ACC112 (cell line): ENCODE results near the gene TEX22.

Experiments used
- H2AFZ ChIP-seq: fragments of 200-600 bp; sonication (generic); one replicate; pipeline ENCODE4 v1.6.0; 2017; ENCODE audit warnings: antibody characterized with exemption, low read length; ENCODE audit not compliant: unreplicated experiment
- H3K27ac ChIP-seq: fragments of 200-600 bp; sonication (generic); 2 replicates; pipeline ENCODE4 v1.5.1; 2014; ENCODE audit warnings: low read depth, mild to moderate bottlenecking, antibody characterized with exemption, low read length, moderate library complexity
- H3K27me3 ChIP-seq: fragments of 200-600 bp; sonication (generic); 2 replicates; pipeline ENCODE4 v1.6.1; 2014; ENCODE audit warnings: mild to moderate bottlenecking, antibody characterized with exemption, low read length, moderate library complexity, mixed read lengths; ENCODE audit not compliant: insufficient read depth
- H3K36me3 ChIP-seq: fragments of 200-600 bp; sonication (generic); 2 replicates; pipeline ENCODE4 v1.6.1; 2016; ENCODE audit warnings: mild to moderate bottlenecking, antibody characterized with exemption, low read length, moderate library complexity, mixed read lengths; ENCODE audit not compliant: insufficient read depth
- H3K4me1 ChIP-seq: fragments of 200-600 bp; sonication (generic); one replicate; pipeline ENCODE4 v1.6.1; 2016; ENCODE audit warnings: low read length, mixed read lengths; ENCODE audit not compliant: insufficient read depth, unreplicated experiment, control insufficient read depth
- H3K4me3 ChIP-seq: fragments of 200-600 bp; sonication (generic); 2 replicates; pipeline ENCODE4 v1.5.1; 2014; ENCODE audit warnings: mild to moderate bottlenecking, low read depth, low read length
- H3K79me2 ChIP-seq: fragments of 200-600 bp; sonication (generic); one replicate; pipeline ENCODE4 v1.6.0; 2016; ENCODE audit warnings: low read length; ENCODE audit not compliant: control insufficient read depth, unreplicated experiment, insufficient read depth

Gene TEX22

GRCh38 chr14:105392131-105393090 is 5.9 kb upstream of the TEX22 start:
- Histone ChIP-seq H3K27me3 (no peaks in the 10 kb centered on the region), H3K36me3 (no peaks in the 10 kb centered on the region), H2AFZ (no peak overlapping the region), H3K4me1 (peaks cover 4% of the 10 kb centered on the region), H3K79me2 (no peaks in the 10 kb centered on the region), H3K4me3 (no peak overlapping the region), H3K27ac (no peak overlapping the region)

GRCh38 chr14:105393151-105393550 is 5.2 kb upstream of the TEX22 start:
- H3K27me3 ChIP-seq = no peaks in the 10 kb centered on the region
- peaks cover 8% of the 10 kb centered on the region for H3K4me1 ChIP-seq
- H3K27ac ChIP-seq = no peak overlapping the region
- H3K79me2 ChIP-seq = no peaks in the 10 kb centered on the region
- no peaks in the 10 kb centered on the region for H3K36me3 ChIP-seq
- H2AFZ ChIP-seq = no peak overlapping the region
- H3K4me3 ChIP-seq = no peak overlapping the region

GRCh38 chr14:105394714-105395537 is 3.4 kb upstream of the TEX22 start:
- H3K36me3 ChIP-seq = peaks cover 7% of the 10 kb centered on the region; the same call in 1 of the 2 replicates
- H3K4me3 ChIP-seq = no peak overlapping the region
- no peak overlapping the region for H3K27ac ChIP-seq
- peaks cover 14% of the 10 kb centered on the region for H3K79me2 ChIP-seq
- H2AFZ ChIP-seq = no peak overlapping the region
- no peaks in the 10 kb centered on the region for H3K27me3 ChIP-seq
- peaks cover 8% of the 10 kb centered on the region for H3K4me1 ChIP-seq

- H3K4me3 ChIP-seq = no peak overlapping the region
- no peaks in the 10 kb centered on the region for H3K27me3 ChIP-seq
- peaks cover 13% of the 10 kb centered on the region for H3K36me3 ChIP-seq
- no peak overlapping the region for H3K27ac ChIP-seq
- H2AFZ ChIP-seq = no peak overlapping the region
- H3K79me2 ChIP-seq = peaks cover 19% of the 10 kb centered on the region
- H3K4me1 ChIP-seq = peaks cover 8% of the 10 kb centered on the region
Observed at GRCh38 chr14:105395538-105395854, 2.8 kb upstream of the TEX22 start.

GRCh38 chr14:105397350-105397931 is 897 bp upstream of the TEX22 start:
- H3K27me3 ChIP-seq = no peaks in the 10 kb centered on the region
- H3K36me3 ChIP-seq = peaks cover 20% of the 10 kb centered on the region
- peaks cover 19% of the 10 kb centered on the region for H3K79me2 ChIP-seq
- H2AFZ ChIP-seq = peak overlapping the region; percentile 89
- peaks cover 8% of the 10 kb centered on the region for H3K4me1 ChIP-seq
- H3K4me3 ChIP-seq = peak overlapping the region; percentile 99
- peak overlapping the region; percentile 74 for H3K27ac ChIP-seq

GRCh38 chr14:105398726-105399465 is 558 bp downstream of the TEX22 start:
- Histone ChIP-seq H2AFZ (peak overlapping the region; percentile 89), H3K36me3 (peaks cover 20% of the 10 kb centered on the region), H3K27ac (peak overlapping the region; percentile 74), H3K27me3 (no peaks in the 10 kb centered on the region), H3K79me2 (peaks cover 19% of the 10 kb centered on the region), H3K4me3 (peak overlapping the region; percentile 99), H3K4me1 (peaks cover 8% of the 10 kb centered on the region)

GRCh38 chr14:105399466-105399775 is 1.1 kb downstream of the TEX22 start:
- Histone ChIP-seq H3K4me1 (peaks cover 8% of the 10 kb centered on the region), H3K4me3 (peak overlapping the region; percentile 99), H3K36me3 (peaks cover 20% of the 10 kb centered on the region), H3K79me2 (peaks cover 19% of the 10 kb centered on the region), H2AFZ (no peak overlapping the region), H3K27ac (no peak overlapping the region), H3K27me3 (no peaks in the 10 kb centered on the region)

- H3K27me3 ChIP-seq = no peaks in the 10 kb centered on the region
- H3K79me2 ChIP-seq = peaks cover 19% of the 10 kb centered on the region
- no peak overlapping the region for H3K27ac ChIP-seq
- peaks cover 20% of the 10 kb centered on the region for H3K36me3 ChIP-seq
- H3K4me1 ChIP-seq = peaks cover 8% of the 10 kb centered on the region
- H2AFZ ChIP-seq = no peak overlapping the region
- peak overlapping the region; percentile 99 for H3K4me3 ChIP-seq
Observed at GRCh38 chr14:105400016-105400415, 1.7 kb downstream of the TEX22 start.

GRCh38 chr14:105401699-105402098 is 3.4 kb downstream of the TEX22 start:
- peaks cover 20% of the 10 kb centered on the region for H3K36me3 ChIP-seq
- peaks cover 19% of the 10 kb centered on the region for H3K79me2 ChIP-seq
- no peak overlapping the region for H3K27ac ChIP-seq
- H3K4me1 ChIP-seq = peaks cover 7% of the 10 kb centered on the region
- H2AFZ ChIP-seq = no peak overlapping the region
- H3K4me3 ChIP-seq = no peak overlapping the region
- no peaks in the 10 kb centered on the region for H3K27me3 ChIP-seq

- no peak overlapping the region for H2AFZ ChIP-seq
- no peaks in the 10 kb centered on the region for H3K79me2 ChIP-seq
- H3K36me3 ChIP-seq = no peaks in the 10 kb centered on the region
- H3K27me3 ChIP-seq = peaks cover 8% of the 10 kb centered on the region; the same call in 1 of the 2 replicates
- no peak overlapping the region for H3K4me3 ChIP-seq
- no peaks in the 10 kb centered on the region for H3K4me1 ChIP-seq
- no peak overlapping the region for H3K27ac ChIP-seq
Observed at GRCh38 chr14:105408592-105408991, 10.3 kb downstream of the TEX22 start.
